Endothelial cell of umbilical vein (primary cell): ENCODE measurements around the gene FYN. TPM values are rescaled to one million over a fixed set of nuclear protein-coding genes. Genes with fewer than 3 reads are reported as not detected.

Source experiments
- BruUV-seq: library from RNA; stranded (reverse); fragments of 400-500 nt; replicated peaks from 2 replicates; lab custom pipeline; 2021; lab: Mats Ljungman, UMichigan
- CTCF ChIA-PET: fragments of 300-600, 350-600 bp; sonication (Branson Sonifier 250); formaldehyde crosslinking; loops from one replicate; lab custom pipeline; 2021; ENCODE audit warnings: antibody characterized with exemption, inconsistent platforms; lab: Charles Lee
- POLR2A ChIA-PET: fragments of 300-600, 350-600 bp; sonication (Branson Sonifier 250); formaldehyde crosslinking; loops from one replicate; lab custom pipeline; 2021; ENCODE audit warnings: antibody characterized with exemption, inconsistent platforms; lab: Charles Lee
- DNase-seq: peaks from one replicate; pipeline ENCODE4 v3.0.0-alpha.2; 2011; ENCODE audit warnings: low read depth, low spot score
- FAIRE-seq: peaks from 2 replicates; lab custom pipeline; 2011; peaks lifted over from hg19 to GRCh38; lab: Jason Lieb, UNC
- H2AFZ ChIP-seq: 2 replicates; pipeline ENCODE4 v1.6.0; 2012; ENCODE audit warnings: low read depth, low read length, control low read depth, inconsistent platforms
- H3K27ac ChIP-seq: 2 replicates; pipeline ENCODE4 v1.5.1; 2011; ENCODE audit warnings: low read depth, mild to moderate bottlenecking, control low read depth, low read length, moderate library complexity; ENCODE audit not compliant: insufficient read depth
- H3K27me3 ChIP-seq, 2 experiments: 2 replicates each; pipeline versions ENCODE4 v1.6.0 to v1.6.1; 2011; ENCODE audit warnings: low read length in 2 of 2, mixed read lengths in 1 of 2; ENCODE audit not compliant: control insufficient read depth in 2 of 2, insufficient read depth in 2 of 2
- H3K36me3 ChIP-seq, 2 experiments: 2 replicates in 1 of 2; 3 replicates in 1 of 2; pipeline ENCODE4 v1.5.1; 2011; ENCODE audit warnings: low read length in 2 of 2, mild to moderate bottlenecking in 1 of 2, moderate library complexity in 1 of 2; ENCODE audit not compliant: control insufficient read depth in 2 of 2, insufficient read depth in 2 of 2; ENCODE audit errors: extremely low read depth in 1 of 2
- H3K4me1 ChIP-seq: 3 replicates; pipeline ENCODE4 v1.5.1; 2011; ENCODE audit warnings: mild to moderate bottlenecking, low read length; ENCODE audit not compliant: control insufficient read depth, insufficient read depth; ENCODE audit errors: extremely low read depth
- H3K4me2 ChIP-seq: 2 replicates; pipeline ENCODE4 v1.6.1; 2011; ENCODE audit warnings: low read length, control low read depth, mixed read lengths; ENCODE audit not compliant: insufficient read depth
- H3K4me3 ChIP-seq, 3 experiments: fragments of 200-600 bp in 1 of 3; sonication (generic), shearing (Covaris generic) in 1 of 3; replicated peaks in 1 of 3; 2 replicates each; pipeline ENCODE4 v1.5.1; 2011 to 2016; ENCODE audit warnings: control low read depth in 3 of 3, low read length in 3 of 3, mild to moderate bottlenecking in 2 of 3, inconsistent platforms in 1 of 3, low read depth in 1 of 3, moderate library complexity in 1 of 3; ENCODE audit not compliant: insufficient read depth in 1 of 3
- H3K79me2 ChIP-seq: 2 replicates; pipeline ENCODE4 v1.6.0; 2012; ENCODE audit warnings: low read length, inconsistent platforms; ENCODE audit not compliant: control insufficient read depth, insufficient read depth
- H3K9ac ChIP-seq: replicated peaks from 2 replicates; pipeline ENCODE3; 2011; ENCODE audit warnings: low read length, control low read depth; ENCODE audit not compliant: insufficient read depth; ENCODE audit errors: extremely low read depth
- H3K9me1 ChIP-seq: replicated peaks from 3 replicates; pipeline ENCODE4 v1.6.0; 2011; ENCODE audit warnings: mild to moderate bottlenecking, low read length; ENCODE audit not compliant: control insufficient read depth, insufficient read depth; ENCODE audit errors: extremely low read depth
- H3K9me3 ChIP-seq: replicated peaks from 2 replicates; pipeline ENCODE4 v1.5.1; 2012; ENCODE audit warnings: low read length, inconsistent platforms; ENCODE audit not compliant: control insufficient read depth, insufficient read depth
- H4K20me1 ChIP-seq: replicated peaks from 2 replicates; pipeline ENCODE3; 2011; ENCODE audit warnings: mild to moderate bottlenecking, low read length; ENCODE audit not compliant: control insufficient read depth, insufficient read depth; ENCODE audit errors: extremely low read depth
- EZH2 ChIP-seq: IDR thresholded peaks from 2 replicates; pipeline ENCODE4 v1.6.1; 2012; ENCODE audit warnings: borderline replicate concordance, low read depth, mild to moderate bottlenecking, moderate library complexity, low read length, inconsistent platforms; ENCODE audit not compliant: severe bottlenecking
- FOS ChIP-seq: IDR thresholded peaks from 2 replicates; pipeline ENCODE4 v1.6.1; 2011; ENCODE audit warnings: mild to moderate bottlenecking, low read length, moderate library complexity, borderline replicate concordance; ENCODE audit not compliant: insufficient read depth
- GATA2 ChIP-seq: IDR thresholded peaks from 2 replicates; pipeline ENCODE4 v1.7.0; 2011; ENCODE audit warnings: low read depth, mild to moderate bottlenecking, moderate library complexity, mixed read lengths, low read length; ENCODE audit not compliant: insufficient read length, insufficient read depth
- JUN ChIP-seq: IDR thresholded peaks from 2 replicates; pipeline ENCODE4 v1.6.1; 2011; ENCODE audit warnings: borderline replicate concordance, low read depth; ENCODE audit not compliant: insufficient read length, insufficient read depth
- MYC ChIP-seq: IDR thresholded peaks from one replicate; pipeline ENCODE4 v1.6.1; 2011; ENCODE audit warnings: mild to moderate bottlenecking, low read depth, low read length
- POLR2A ChIP-seq: IDR thresholded peaks from 2 replicates; pipeline ENCODE4 v1.6.1; 2012; ENCODE audit warnings: low read depth, mild to moderate bottlenecking, control low read depth, low read length
- POLR2AphosphoS5 ChIP-seq: IDR thresholded peaks from 2 replicates; pipeline ENCODE4 v1.6.1; 2012; ENCODE audit warnings: low read depth, mild to moderate bottlenecking, control low read depth, low read length, moderate library complexity; ENCODE audit not compliant: insufficient read depth
- dilution Hi-C: fragments of 300-500 bp; cut with MboI; formaldehyde crosslinking; loops from one replicate; pipeline ENCODE4 v1.15.0; 2019; ENCODE audit warnings: low sequenced_read_pairs; ENCODE audit not compliant: extremely low pct_ligation_motif_present
- intact Hi-C: fragments of 100-400 bp; cut with micrococcal nuclease; formaldehyde crosslinking; loops from one replicate; pipeline ENCODE4 v1.10.0; 2022
- polyA plus RNA-seq, 4 experiments: library from polyadenylated mRNA; depleted of rRNA in 3 of 4; stranded (reverse) in 3 of 4; unstranded in 1 of 4; fragments of >200 nt; gene quantifications; 2 replicates each; pipeline versions ENCODE4 v1.2.1 to v1.2.3, GENCODE V29; 2011 to 2012; ENCODE audit warnings: missing spikeins in 1 of 4
- total RNA-seq: library from RNA; stranded (reverse); gene quantifications from 2 replicates; pipeline ENCODE4 v1.2.3, GENCODE V29; 2021
- TF ChIP-seq, protein P1 (sequence below), 2 donors: IDR thresholded peaks; 1 replicate in 1 of 2; 2 replicates in 1 of 2; pipeline ENCODE4 v1.5.1; 2011; ENCODE audit warnings: low read length in 2 of 2, mild to moderate bottlenecking in 2 of 2, moderate library complexity in 2 of 2, control low read depth in 1 of 2, inconsistent platforms in 1 of 2, low read depth in 1 of 2; ENCODE audit not compliant: insufficient read depth in 1 of 2; ENCODE audit errors: extremely low read depth in 1 of 2
- TF ChIP-seq, protein P2 (sequence below): IDR thresholded peaks from 2 replicates; pipeline ENCODE4 v1.6.1; 2011; ENCODE audit not compliant: insufficient read depth, insufficient read length

Gene FYN
- total and polyA plus RNA-seq, 2 donors (not counting 3 experiments of a cell fraction or from before 2014, with no cell fraction given), result 69.0 to 143 TPM

DNA sequence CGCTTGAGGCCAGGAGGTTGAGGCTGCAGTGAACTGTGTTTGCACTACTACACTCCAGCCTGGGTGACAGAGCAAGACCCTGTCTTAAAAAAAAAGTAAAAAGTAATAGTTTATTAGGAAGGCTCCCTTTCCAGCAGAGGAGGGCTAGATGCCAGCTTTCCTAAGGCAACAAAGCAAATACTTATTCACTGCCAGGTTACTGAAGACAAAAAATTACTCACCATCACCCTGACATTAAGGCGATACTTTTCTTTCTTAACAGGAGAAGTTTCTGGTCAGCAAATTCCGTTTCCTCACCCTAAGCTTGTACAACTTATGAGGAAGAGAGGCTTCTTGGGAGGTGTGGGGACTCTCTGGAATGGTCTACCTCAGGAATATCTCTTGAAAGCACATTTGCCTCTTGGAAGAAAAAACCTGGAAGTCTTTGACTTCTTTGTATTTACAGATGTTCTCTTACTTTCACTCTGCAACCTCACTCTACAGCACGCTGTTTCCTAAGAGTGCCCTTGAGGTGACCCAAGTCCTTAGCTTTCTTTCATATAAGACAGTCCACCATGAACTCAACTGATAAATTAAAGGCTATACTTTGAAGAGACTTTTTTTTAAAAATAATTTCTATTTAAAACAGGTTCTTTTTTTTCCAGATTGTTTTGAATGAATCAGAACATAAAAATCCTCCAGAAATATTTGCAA lies 214.6 kb downstream of the FYN start:
- no peak overlapping the region for H3K9ac ChIP-seq
- DNase-seq (no peak), FAIRE-seq (no peak)
- H3K27me3 ChIP-seq, result no peaks in the 10 kb centered on the region
- intact Hi-C loops, result no loop called here
- H3K9me1 ChIP-seq, result no peaks in the 10 kb centered on the region
- H3K9me3 ChIP-seq, result no peaks in the 10 kb centered on the region
- BruUV-seq, result no TSS peak
- H3K79me2 ChIP-seq, result no peaks in the 10 kb centered on the region
- H4K20me1 ChIP-seq, result no peaks in the 10 kb centered on the region
- ChIA-PET CTCF (interaction anchor here (1.1 to 1.4 kb wide), 4 partner anchors 9 to 29 kb away, joined by 3 to 4 read pairs (median 3); no protein-coding TSS in a partner anchor), POLR2A (no interaction called here)
- no peak overlapping the region for H3K27ac ChIP-seq
- dilution Hi-C loops, result no loop called here
- no peak overlapping the region for H3K4me2 ChIP-seq
- H3K4me1 ChIP-seq, result peaks cover 24% of the 10 kb centered on the region
- TF ChIP-seq, protein P1, sequence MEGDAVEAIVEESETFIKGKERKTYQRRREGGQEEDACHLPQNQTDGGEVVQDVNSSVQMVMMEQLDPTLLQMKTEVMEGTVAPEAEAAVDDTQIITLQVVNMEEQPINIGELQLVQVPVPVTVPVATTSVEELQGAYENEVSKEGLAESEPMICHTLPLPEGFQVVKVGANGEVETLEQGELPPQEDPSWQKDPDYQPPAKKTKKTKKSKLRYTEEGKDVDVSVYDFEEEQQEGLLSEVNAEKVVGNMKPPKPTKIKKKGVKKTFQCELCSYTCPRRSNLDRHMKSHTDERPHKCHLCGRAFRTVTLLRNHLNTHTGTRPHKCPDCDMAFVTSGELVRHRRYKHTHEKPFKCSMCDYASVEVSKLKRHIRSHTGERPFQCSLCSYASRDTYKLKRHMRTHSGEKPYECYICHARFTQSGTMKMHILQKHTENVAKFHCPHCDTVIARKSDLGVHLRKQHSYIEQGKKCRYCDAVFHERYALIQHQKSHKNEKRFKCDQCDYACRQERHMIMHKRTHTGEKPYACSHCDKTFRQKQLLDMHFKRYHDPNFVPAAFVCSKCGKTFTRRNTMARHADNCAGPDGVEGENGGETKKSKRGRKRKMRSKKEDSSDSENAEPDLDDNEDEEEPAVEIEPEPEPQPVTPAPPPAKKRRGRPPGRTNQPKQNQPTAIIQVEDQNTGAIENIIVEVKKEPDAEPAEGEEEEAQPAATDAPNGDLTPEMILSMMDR (IDR thresholded peaks at IDR 0.05; ENCODE audit: extremely low read depth in 1 of 2, insufficient read depth in 1 of 2, low read depth in 1 of 2, low read length in 2 of 2), result no peak
- TF ChIP-seq, protein P2, sequence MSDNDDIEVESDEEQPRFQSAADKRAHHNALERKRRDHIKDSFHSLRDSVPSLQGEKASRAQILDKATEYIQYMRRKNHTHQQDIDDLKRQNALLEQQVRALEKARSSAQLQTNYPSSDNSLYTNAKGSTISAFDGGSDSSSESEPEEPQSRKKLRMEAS, result no peak
- TF ChIP-seq POLR2AphosphoS5 (no peak), GATA2 (no peak), MYC (no peak), FOS (no peak), EZH2 (no peak), POLR2A (no peak), JUN (no peak)
- H3K36me3 ChIP-seq, result peaks cover 2% of the 10 kb centered on the region in 2 experiments
- H2AFZ ChIP-seq, result no peak overlapping the region
- no peak overlapping the region for H3K4me3 ChIP-seq
